HG03045 (cell line): ENCODE measurements around the gene SOX21.

Experiments used
- ATAC-seq: cut with Tn5 transposase; IDR thresholded peaks from one replicate; pipeline ENCODE4 v1.9.1; 2021; ENCODE audit warnings: mild to moderate bottlenecking, moderate library complexity; ENCODE audit not compliant: unreplicated experiment

The SOX21 gene

GRCh38 chr13:94679614-94680013 is 32.7 kb downstream of the SOX21 start:
- no peak for ATAC-seq

- no peak for ATAC-seq
Measured at GRCh38 chr13:94678845-94679244, 33.5 kb downstream of the SOX21 start.

- no peak for ATAC-seq
Measured at GRCh38 chr13:94677799-94678198, 34.5 kb downstream of the SOX21 start.

- no peak for ATAC-seq
Measured at GRCh38 chr13:94674609-94675348, 37.6 kb downstream of the SOX21 start.

GRCh38 chr13:94673851-94674250 is 38.5 kb downstream of the SOX21 start:
- ATAC-seq, result no peak

- ATAC-seq, result no peak
Measured at GRCh38 chr13:94672400-94672799, 39.9 kb downstream of the SOX21 start.

GRCh38 chr13:94667190-94667589 is 45.2 kb downstream of the SOX21 start:
- ATAC-seq, result no peak

GRCh38 chr13:94666065-94666464 is 46.3 kb downstream of the SOX21 start:
- no peak for ATAC-seq

- ATAC-seq, result no peak
Measured at GRCh38 chr13:94664889-94665288, 47.5 kb downstream of the SOX21 start.

- no peak for ATAC-seq
Measured at GRCh38 chr13:94662274-94662945, 49.9 kb downstream of the SOX21 start.

- ATAC-seq, result no peak
Measured at GRCh38 chr13:94661406-94661805, 50.9 kb downstream of the SOX21 start.

- ATAC-seq, result no peak
Measured at GRCh38 chr13:94660695-94661326, 51.5 kb downstream of the SOX21 start.
